GM18951 (cell line): ENCODE results near the gene FUNDC1.
"Not testable (repeated sequence)": the region's sequence is repeated elsewhere in the genome, so short reads cannot be mapped to it uniquely, and the experiment has no call there.

ENCODE experiments used
- POLR2A ChIP-seq: IDR thresholded peaks from 4 replicates; pipeline ENCODE4 v1.6.1; 2011; ENCODE audit warnings: mild to moderate bottlenecking; ENCODE audit not compliant: insufficient read length, insufficient read depth; ENCODE audit errors: extremely low read depth
- in situ Hi-C: fragments of 300-500 bp; cut with MboI; formaldehyde crosslinking; loops from one replicate; pipeline ENCODE4 v1.12.0; 2022; ENCODE audit warnings: low sequenced_read_pairs, mixed read lengths, inconsistent platforms; ENCODE audit not compliant: unreplicated experiment

FUNDC1 gene

DNA sequence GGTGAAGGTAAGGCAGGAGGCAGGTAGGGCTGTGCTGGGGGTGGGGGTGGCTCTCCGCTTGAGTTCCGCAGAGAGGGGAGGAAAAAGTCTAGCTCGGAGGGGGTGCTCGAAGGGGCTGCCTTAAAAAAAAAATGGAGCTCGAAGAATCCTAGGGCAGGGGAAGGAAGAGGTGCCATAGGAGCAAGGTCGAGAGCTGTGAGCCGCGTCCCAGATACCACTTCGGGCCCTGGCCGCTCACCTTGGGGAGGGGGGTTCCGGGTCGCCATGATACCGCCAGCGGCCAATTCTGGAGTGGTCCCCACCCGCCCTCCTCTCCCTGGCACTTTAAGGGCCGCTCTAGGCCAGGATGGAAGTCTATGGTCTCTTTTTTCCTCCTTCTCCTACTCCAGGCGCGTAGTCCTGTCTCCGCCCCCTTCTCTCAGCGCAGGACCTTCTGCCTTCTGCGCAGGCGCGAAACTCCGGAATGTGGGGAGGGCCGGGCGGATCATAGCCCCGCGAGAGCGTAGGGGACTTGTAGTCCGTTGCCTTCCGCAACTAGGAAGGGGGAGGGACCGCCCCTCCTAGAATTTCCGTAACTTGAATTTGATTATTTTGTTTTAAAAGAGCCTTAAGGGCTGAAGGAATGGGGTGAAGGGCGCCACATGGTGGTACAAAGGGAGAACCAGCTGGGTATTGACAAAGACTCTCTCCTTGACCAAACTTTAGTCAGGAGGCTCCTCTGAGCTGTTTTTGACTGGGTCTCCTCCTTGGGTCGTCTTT lies at the start of gene FUNDC1:
TSS of gene FUNDC1 (minus strand) at position 293 of the 759 bp plus-strand sequence. CDS start at position 266, 27 bp downstream.
- in situ Hi-C loops, result no loop called here
- TF ChIP-seq POLR2A, result peak; percentile 65

- in situ Hi-C loops, result no loop called here
- TF ChIP-seq POLR2A, result no peak
These were observed 43.2 kb upstream of the FUNDC1 start for GRCh38 chrX:44585866-44586265.

DNA sequence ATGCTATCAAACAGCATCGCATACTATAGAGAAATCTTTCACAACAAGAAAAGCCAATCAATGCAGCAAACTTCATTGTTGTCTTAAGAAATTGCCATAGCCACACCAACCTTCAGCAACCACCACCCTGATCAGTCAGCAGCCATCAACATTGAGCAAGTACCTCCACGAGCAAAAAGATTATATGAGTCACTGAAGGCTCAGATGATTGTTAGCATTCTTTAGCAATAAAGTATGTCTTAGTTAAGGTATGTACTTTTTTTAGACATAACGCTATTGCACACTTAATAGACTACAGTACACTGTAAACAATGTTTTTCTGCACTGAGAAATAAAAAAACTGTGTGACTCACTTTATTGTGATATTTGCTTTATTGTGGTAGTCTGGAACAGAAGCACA lies 37.8 kb upstream of the FUNDC1 start:
- no peak for TF ChIP-seq POLR2A
- in situ Hi-C loops, result no loop called here

DNA sequence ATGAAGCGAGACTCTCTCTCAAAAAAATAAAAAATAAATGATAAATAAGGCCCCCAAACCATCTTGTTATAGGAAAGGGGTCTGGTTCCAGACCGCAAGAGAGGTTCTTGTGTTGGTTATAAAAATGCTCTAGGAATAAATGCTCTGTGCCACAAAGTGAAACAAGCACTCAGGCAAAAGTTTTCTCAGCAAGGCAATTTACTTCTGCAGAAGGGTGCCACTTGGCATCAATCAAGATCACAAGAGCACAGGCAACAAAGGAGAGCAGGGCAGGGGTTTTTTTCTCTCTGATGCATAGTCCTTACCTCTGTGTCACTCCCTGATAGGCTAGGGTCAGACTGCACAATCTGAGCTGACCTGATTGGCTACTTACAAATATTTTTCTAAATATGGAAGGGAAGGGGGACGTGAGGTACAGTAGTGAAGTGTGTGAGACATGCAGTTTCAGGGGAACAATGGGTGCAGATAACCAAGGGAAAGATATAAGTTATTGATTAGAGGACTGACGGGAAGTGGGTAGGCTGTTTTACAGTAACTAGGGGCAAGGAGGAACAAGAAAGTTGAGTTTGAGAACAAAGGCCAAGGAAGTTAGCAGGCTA lies 29.8 kb upstream of the FUNDC1 start:
- in situ Hi-C loops, result no loop called here
- TF ChIP-seq POLR2A, result no peak

- TF ChIP-seq POLR2A, result no peak
- in situ Hi-C loops, result no loop called here
These were observed 27.9 kb upstream of the FUNDC1 start for GRCh38 chrX:44570522-44570921.

- no peak for TF ChIP-seq POLR2A
- in situ Hi-C loops, result no loop called here
These were observed 26.5 kb upstream of the FUNDC1 start for GRCh38 chrX:44569122-44569521.

GRCh38 chrX:44568196-44568595 lies 25.5 kb upstream of the FUNDC1 start:
- in situ Hi-C loops, result no loop called here
- TF ChIP-seq POLR2A, result no peak

DNA sequence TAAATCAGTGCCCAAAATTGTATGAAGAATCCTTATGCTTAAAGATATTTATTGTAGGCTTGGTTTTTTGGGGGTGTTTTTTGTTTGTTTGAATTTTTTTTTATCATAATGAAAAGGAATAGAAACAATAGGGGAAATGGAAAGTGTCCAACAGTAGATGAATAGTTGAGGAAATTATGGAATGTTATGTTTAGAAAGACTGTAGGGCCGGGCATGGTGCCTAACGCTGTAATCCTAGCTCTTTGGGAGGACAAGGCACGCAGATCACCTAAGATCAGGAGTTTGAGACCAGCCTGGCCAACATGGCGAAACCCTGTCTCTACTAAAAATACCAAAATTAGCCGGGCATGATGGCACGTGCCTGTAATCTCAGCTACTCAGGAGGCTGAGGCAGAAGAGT lies 19.2 kb upstream of the FUNDC1 start:
- in situ Hi-C loops, result not testable (repeated sequence)

GRCh38 chrX:44550563-44550962 lies 7.9 kb upstream of the FUNDC1 start:
- TF ChIP-seq POLR2A, result no peak
- in situ Hi-C loops, result no loop called here

DNA sequence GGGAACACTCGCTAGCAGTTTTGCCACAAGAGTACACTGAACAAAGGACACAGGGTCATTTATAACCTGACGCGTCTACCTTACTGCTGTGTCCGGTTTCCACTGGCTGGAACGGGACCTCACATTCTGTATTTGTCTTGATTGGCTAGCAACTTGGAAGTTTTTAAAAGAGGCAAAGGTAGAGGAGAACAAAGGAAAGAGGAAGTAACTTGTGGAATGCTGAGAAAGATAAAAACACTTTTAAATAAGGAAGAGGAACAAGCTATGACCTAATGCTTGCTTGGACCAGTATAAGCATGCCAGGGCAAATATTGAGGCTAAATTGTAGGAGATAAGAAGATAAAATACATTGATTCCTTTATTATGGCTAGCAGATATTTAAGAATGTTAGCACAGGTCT lies 2.8 kb upstream of the FUNDC1 start:
- in situ Hi-C loops, result not testable (repeated sequence)

- TF ChIP-seq POLR2A, result no peak
- in situ Hi-C loops, result no loop called here
These were observed 1.4 kb upstream of the FUNDC1 start for GRCh38 chrX:44544036-44544435.

GRCh38 chrX:44536198-44536597 lies 6.5 kb downstream of the FUNDC1 start:
- in situ Hi-C loops, result no loop called here
- no peak for TF ChIP-seq POLR2A

DNA sequence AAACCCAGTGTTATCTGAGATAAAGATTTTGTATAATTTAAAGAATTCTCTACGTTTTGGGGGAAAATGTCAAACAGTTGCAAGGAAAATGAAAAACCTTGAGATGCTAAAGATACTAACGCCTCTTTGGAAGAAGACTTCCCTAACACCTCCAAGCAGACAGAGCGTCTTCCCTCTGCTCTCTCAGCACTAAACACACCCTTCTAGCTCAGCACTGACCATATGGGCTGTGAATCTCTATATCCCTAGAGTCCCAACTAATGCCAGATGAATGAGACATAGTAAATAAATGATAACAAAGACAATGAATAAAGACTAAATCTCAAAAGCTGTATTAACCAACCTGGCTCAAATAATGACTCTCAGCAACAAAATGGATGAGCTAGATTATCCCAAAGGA lies 13.3 kb downstream of the FUNDC1 start:
- TF ChIP-seq POLR2A, result no peak
- in situ Hi-C loops, result no loop called here

DNA sequence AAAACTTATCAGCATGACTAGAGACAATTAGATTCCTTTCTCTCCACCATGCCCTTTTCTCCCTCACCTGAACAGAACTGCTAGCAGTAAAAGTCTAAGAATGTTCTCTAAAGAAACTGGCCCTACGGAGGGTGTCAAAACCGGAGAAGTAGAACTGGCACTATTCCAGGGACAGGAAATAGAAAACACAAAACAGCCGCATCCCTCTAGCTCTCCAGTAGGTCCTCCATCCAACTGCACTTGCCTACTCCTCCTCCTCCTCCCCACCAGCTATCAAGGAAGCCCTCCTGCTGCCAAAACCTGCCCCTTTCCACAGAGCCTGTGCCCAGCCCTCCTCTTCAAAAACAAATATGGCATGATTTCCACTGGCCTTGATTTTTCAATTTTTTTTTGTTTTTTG lies 28.4 kb downstream of the FUNDC1 start:
- TF ChIP-seq POLR2A, result no peak
- in situ Hi-C loops, result no loop called here

DNA sequence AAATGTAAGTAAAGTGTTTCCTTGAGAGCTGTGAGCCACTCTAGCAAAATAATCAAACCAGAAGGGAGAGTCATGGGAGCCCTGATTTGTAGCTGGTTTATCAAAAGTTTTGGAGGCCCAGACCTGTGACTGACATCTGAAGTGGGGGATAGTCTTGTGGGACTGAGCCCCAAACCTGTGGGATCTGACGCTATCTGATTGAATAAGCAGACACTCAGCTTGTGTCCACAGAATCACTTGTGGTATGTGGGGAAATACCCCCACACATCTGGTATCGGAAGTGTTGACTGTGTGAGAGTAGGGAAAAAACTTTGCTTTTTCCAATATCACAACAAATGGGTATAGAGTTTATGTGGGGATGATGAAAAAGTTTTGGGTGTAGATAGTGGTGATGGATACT lies 35.4 kb downstream of the FUNDC1 start:
- TF ChIP-seq POLR2A, result no peak
- in situ Hi-C loops, result no loop called here

DNA sequence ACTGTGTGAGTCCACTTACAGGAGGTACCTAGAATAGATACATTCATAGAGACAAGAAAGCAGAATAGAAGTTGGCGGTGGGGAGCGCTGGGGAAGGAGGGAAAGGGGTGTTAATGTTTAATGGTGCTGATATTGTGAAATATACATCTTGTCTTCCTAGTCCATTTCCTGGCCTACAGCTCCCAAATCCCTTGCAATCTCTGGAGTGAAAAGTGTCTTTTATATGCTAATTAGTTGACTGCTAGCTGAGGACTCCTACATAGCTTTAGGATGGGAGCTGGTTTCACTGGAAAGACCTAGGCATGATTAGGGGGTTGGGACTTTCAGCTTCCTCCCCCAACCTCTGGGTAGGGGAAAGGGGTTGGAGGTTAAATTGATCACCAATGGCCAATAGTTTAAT lies 36.0 kb downstream of the FUNDC1 start:
- in situ Hi-C loops, result no loop called here
- no peak for TF ChIP-seq POLR2A
